WERI-Rb-1 (cell line): Measurements from ENCODE around the gene LRP5.

Experiments used
- DNase-seq: peaks from one replicate; pipeline ENCODE4 v3.0.0-alpha.2; 2020
- H3K27ac ChIP-seq: fragments of 250-450 bp; sonication (Bioruptor Pico); 2 replicates; pipeline ENCODE4 v1.5.1; 2020; ENCODE audit warnings: mild to moderate bottlenecking, moderate library complexity
- H3K27me3 ChIP-seq: fragments of 250-450 bp; sonication (Bioruptor Pico); 2 replicates; pipeline ENCODE4 v1.5.1; 2021; ENCODE audit warnings: mild to moderate bottlenecking, low read depth, moderate library complexity; ENCODE audit not compliant: insufficient read depth, severe bottlenecking
- H3K36me3 ChIP-seq: fragments of 250-450 bp; sonication (Bioruptor Pico); 2 replicates; pipeline ENCODE4 v1.5.1; 2020; ENCODE audit warnings: mild to moderate bottlenecking, moderate library complexity
- H3K4me3 ChIP-seq: 2 replicates; pipeline ENCODE4 v1.5.1; 2011; ENCODE audit warnings: low read depth, mild to moderate bottlenecking, control low read depth, low read length
- H3K9me3 ChIP-seq: fragments of 250-450 bp; sonication (Bioruptor Pico); 2 replicates; pipeline ENCODE4 v1.5.1; 2021; ENCODE audit warnings: mild to moderate bottlenecking, moderate library complexity; ENCODE audit not compliant: severe bottlenecking
- CTCF ChIP-seq: IDR thresholded peaks from 2 replicates; pipeline ENCODE4 v1.5.1; 2011; ENCODE audit warnings: low read depth, mild to moderate bottlenecking, control low read depth, inconsistent platforms, low read length

The LRP5 gene

GRCh38 chr11:68271781-68272608, 40.4 kb upstream of the LRP5 start, which contains the start of gene C11orf24:
TSS of gene C11orf24 (minus strand) at chr11:68271973. CDS start at chr11:68263767, 8,206 bp downstream.
- Histone ChIP-seq H3K36me3 (peaks cover 9% of the 10 kb centered on the region), H3K27ac (peak within 1 kb of the TSS; percentile 87), H3K27me3 (no peaks in the 10 kb centered on the region), H3K9me3 (no peaks in the 10 kb centered on the region), H3K4me3 (peak within 1 kb of the TSS; percentile 91)
- DNase-seq = peak; percentile 95
- TF ChIP-seq CTCF = no peak

GRCh38 chr11:68273026-68273738, 39.2 kb upstream of the LRP5 start:
- H3K4me3 ChIP-seq = peak overlapping the region; percentile 91; the same call in 1 of the 2 replicates
- TF ChIP-seq CTCF = no peak
- no peaks in the 10 kb centered on the region for H3K27me3 ChIP-seq
- no peaks in the 10 kb centered on the region for H3K36me3 ChIP-seq
- H3K27ac ChIP-seq = no peak overlapping the region
- H3K9me3 ChIP-seq = no peaks in the 10 kb centered on the region
- no peak for DNase-seq

GRCh38 chr11:68274306-68274705, 38.1 kb upstream of the LRP5 start:
- Histone ChIP-seq H3K27ac (no peak overlapping the region), H3K4me3 (no peak overlapping the region), H3K9me3 (no peaks in the 10 kb centered on the region), H3K27me3 (no peaks in the 10 kb centered on the region), H3K36me3 (no peaks in the 10 kb centered on the region)
- TF ChIP-seq CTCF = no peak
- no peak for DNase-seq

GRCh38 chr11:68275721-68276507, 36.5 kb upstream of the LRP5 start:
- Histone ChIP-seq H3K36me3 (no peaks in the 10 kb centered on the region), H3K9me3 (no peaks in the 10 kb centered on the region), H3K27ac (no peak overlapping the region), H3K27me3 (no peaks in the 10 kb centered on the region), H3K4me3 (no peak overlapping the region)
- no peak for DNase-seq
- TF ChIP-seq CTCF = no peak

- no peak overlapping the region for H3K27ac ChIP-seq
- no peak for TF ChIP-seq CTCF
- H3K27me3 ChIP-seq = no peaks in the 10 kb centered on the region
- no peak overlapping the region for H3K4me3 ChIP-seq
- no peaks in the 10 kb centered on the region for H3K36me3 ChIP-seq
- DNase-seq = no peak
- H3K9me3 ChIP-seq = no peaks in the 10 kb centered on the region
Measured at GRCh38 chr11:68276861-68277260, 35.5 kb upstream of the LRP5 start.
